Osteocyte (in vitro differentiated cells): Measurements from ENCODE around the gene HRCT1. TPM values are rescaled to one million over a fixed set of nuclear protein-coding genes. Genes with fewer than 3 reads are reported as not detected.
"Not testable (repeated sequence)": the region's sequence is repeated elsewhere in the genome, so short reads cannot be mapped to it uniquely, and the experiment has no call there.

ENCODE experiments used
- DNase-seq: peaks from one replicate; pipeline ENCODE4 v3.0.0; 2021; ENCODE audit warnings: mixed read lengths; ENCODE audit not compliant: unreplicated experiment; ENCODE audit errors: extremely low spot score
- H3K27ac Mint-ChIP-seq: one replicate; pipeline ENCODE4 v1.8.0; 2021; ENCODE audit warnings: mild to moderate bottlenecking, mixed read lengths; ENCODE audit not compliant: unreplicated experiment
- H3K27me3 Mint-ChIP-seq: one replicate; pipeline ENCODE4 v1.8.0; 2021; ENCODE audit warnings: mixed read lengths; ENCODE audit not compliant: unreplicated experiment
- H3K36me3 Mint-ChIP-seq: one replicate; pipeline ENCODE4 v1.8.0; 2021; ENCODE audit warnings: mixed read lengths; ENCODE audit not compliant: unreplicated experiment
- H3K4me1 Mint-ChIP-seq: one replicate; pipeline ENCODE4 v1.8.0; 2021; ENCODE audit warnings: mixed read lengths; ENCODE audit not compliant: unreplicated experiment
- H3K4me3 Mint-ChIP-seq: one replicate; pipeline ENCODE4 v1.8.0; 2021; ENCODE audit warnings: mild to moderate bottlenecking, moderate library complexity, mixed read lengths; ENCODE audit not compliant: unreplicated experiment
- H3K9me3 Mint-ChIP-seq: one replicate; pipeline ENCODE4 v1.8.0; 2021; ENCODE audit warnings: mixed read lengths; ENCODE audit not compliant: unreplicated experiment
- CTCF ChIP-seq: fragments of 200-600 bp; sonication (generic); IDR thresholded peaks from 2 replicates; pipeline ENCODE4 v1.5.0; 2021; ENCODE audit warnings: antibody characterized with exemption, mild to moderate bottlenecking, moderate library complexity
- total RNA-seq: library from RNA; stranded (reverse); gene quantifications from 2 replicates; pipeline ENCODE4 v1.2.1, GENCODE V29; 2021

The HRCT1 gene
- total RNA-seq, 1 donor from 2014 or later: 3.7 TPM

GRCh38 chr9:35930989-35931388, 25.0 kb downstream of the HRCT1 start:
- no peak for DNase-seq
- no peak overlapping the region for H3K27ac Mint-ChIP-seq

GRCh38 chr9:35932735-35933134, 26.7 kb downstream of the HRCT1 start:
- no peak overlapping the region for H3K27ac Mint-ChIP-seq
- H3K27me3 Mint-ChIP-seq: no peaks in the 10 kb centered on the region
- TF ChIP-seq CTCF: no peak
- no peak for DNase-seq
- peaks cover 54% of the 10 kb centered on the region for H3K4me1 Mint-ChIP-seq
- H3K9me3 Mint-ChIP-seq: peaks cover 8% of the 10 kb centered on the region
- H3K36me3 Mint-ChIP-seq: no peaks in the 10 kb centered on the region
- no peak overlapping the region for H3K4me3 Mint-ChIP-seq

More at GRCh38 chr9:35930989-35931388, 25.0 kb downstream of the HRCT1 start:
- no peak overlapping the region for H3K4me3 Mint-ChIP-seq
- TF ChIP-seq CTCF: no peak
- no peaks in the 10 kb centered on the region for H3K27me3 Mint-ChIP-seq
- H3K9me3 Mint-ChIP-seq: no peaks in the 10 kb centered on the region
- no peaks in the 10 kb centered on the region for H3K36me3 Mint-ChIP-seq
- peaks cover 39% of the 10 kb centered on the region for H3K4me1 Mint-ChIP-seq

GRCh38 chr9:35933550-35934067, 27.6 kb downstream of the HRCT1 start:
- Mint-ChIP-seq H3K9me3 (peaks cover 8% of the 10 kb centered on the region), H3K27me3 (no peaks in the 10 kb centered on the region), H3K4me3 (no peak overlapping the region), H3K27ac (peak overlapping the region; percentile 64), H3K36me3 (no peaks in the 10 kb centered on the region), H3K4me1 (peaks cover 56% of the 10 kb centered on the region)
- no peak for DNase-seq
- TF ChIP-seq CTCF: no peak

- not testable (repeated sequence) for H3K4me3 Mint-ChIP-seq, H3K36me3 Mint-ChIP-seq, DNase-seq, H3K27me3 Mint-ChIP-seq, H3K9me3 Mint-ChIP-seq
- Mint-ChIP-seq H3K27ac (peak overlapping the region; percentile 64), H3K4me1 (peaks cover 53% of the 10 kb centered on the region)
Observed at GRCh38 chr9:35934069-35934468, 28.1 kb downstream of the HRCT1 start.

GRCh38 chr9:35935261-35935660, 29.3 kb downstream of the HRCT1 start:
- TF ChIP-seq CTCF: no peak
- Mint-ChIP-seq H3K4me3 (no peak overlapping the region), H3K4me1 (peaks cover 54% of the 10 kb centered on the region), H3K27me3 (no peaks in the 10 kb centered on the region), H3K27ac (peak overlapping the region; percentile 74), H3K9me3 (peaks cover 8% of the 10 kb centered on the region), H3K36me3 (no peaks in the 10 kb centered on the region)
- DNase-seq: no peak
